Adrenal gland (tissue), 12 donors: ENCODE results near the gene CENATAC. TPM values are rescaled to one million over a fixed set of nuclear protein-coding genes. Genes with fewer than 3 reads are reported as not detected.

Source experiments
- DNase-seq, 7 donors: peaks; one replicate each; pipeline ENCODE4 v3.0.0-alpha.2; 2019 to 2020
- H3K27ac ChIP-seq, 5 donors: fragments of 200-600 bp; sonication (generic) in 4 of 5; 1 replicate in 3 of 5; 2 replicates in 2 of 5; pipeline versions ENCODE4 v1.5.1 to v1.8.0; 2016 to 2020; ENCODE audit warnings: mild to moderate bottlenecking in 1 of 5
- H3K27me3 ChIP-seq: fragments of 200-600 bp; 2 replicates; pipeline ENCODE4 v1.8.0; 2021
- H3K36me3 ChIP-seq, 2 donors: fragments of 200-600 bp; replicated peaks in 1 of 2; 1 replicate in 1 of 2; 2 replicates in 1 of 2; pipeline versions ENCODE4 v1.5.1 to v1.8.0; 2018 to 2022
- H3K4me1 ChIP-seq, 2 donors: fragments of 200-600 bp; replicated peaks in 1 of 2; 1 replicate in 1 of 2; 2 replicates in 1 of 2; pipeline versions ENCODE4 v1.5.1 to v1.8.0; 2018 to 2021
- H3K4me3 ChIP-seq, 4 donors: fragments of 200-600 bp; sonication (generic) in 3 of 4; one replicate each; pipeline ENCODE4 v1.5.1; 2016 to 2018
- H3K9me3 ChIP-seq, 3 donors: fragments of 200-600 bp; sonication (generic) in 1 of 3; replicated peaks in 1 of 3; 1 replicate in 2 of 3; 2 replicates in 1 of 3; pipeline versions ENCODE4 v1.5.1 to v1.8.0; 2016 to 2021
- CTCF ChIP-seq, 6 experiments: fragments of 450-650 bp in 4 of 6; fragments of 200-600 bp in 2 of 6; sonication (generic) in 1 of 6; IDR thresholded peaks; 1 replicate in 5 of 6; 2 replicates in 1 of 6; pipeline versions ENCODE4 v1.5.1 to v1.8.0; 2016 to 2021; ENCODE audit warnings: antibody characterized with exemption in 6 of 6, mild to moderate bottlenecking in 2 of 6, moderate library complexity in 1 of 6
- POLR2A ChIP-seq, 2 donors: fragments of 450-650 bp; IDR thresholded peaks; one replicate each; pipeline ENCODE4 v1.6.1; 2017; ENCODE audit warnings: antibody characterized with exemption in 2 of 2, mild to moderate bottlenecking in 2 of 2, moderate library complexity in 1 of 2
- WGBS, 4 donors: extraction: QIAGEN DNeasy Blood & Tissue Kit in 2 of 4; methylation state at CpG; one replicate each; pipeline versions ENCODE4 v1.1.5 to v1.1.7; 2013 to 2017; 5-methylcytosine and 5-hydroxymethylcytosine counted together
- intact Hi-C, 2 donors: fragments of 100-400 bp; cut with DNase I; formaldehyde crosslinking; loops; one replicate each; pipeline versions ENCODE4 v1.14.1 to v1.15.0; 2022 to 2023
- polyA plus RNA-seq, 3 donors: library from polyadenylated mRNA; stranded (reverse); fragments of 200-250 nt in 2 of 3; fragments of 350-450 nt in 1 of 3; fragmentation: Illumina TruSeq in 1 of 3; extraction: RNeasy Lipid Tissue Mini Kit (QIAGEN cat#74804) in 1 of 3; gene quantifications; one replicate each; pipeline ENCODE4 v1.2.3, GENCODE V29; 2013 to 2014
- total RNA-seq, 9 donors: library from RNA; depleted of rRNA in 4 of 9; stranded (reverse); fragments of >200 nt in 4 of 9; fragments of 120-200 nt in 1 of 9; fragmentation: NEBNext Ultra II Directional in 1 of 9; extraction: Animal tissue kit (Norgen Biotek cat#: 25700) in 1 of 9; gene quantifications; one replicate each; pipeline versions ENCODE4 v1.1.0 to v1.2.4, GENCODE V29; 2013 to 2023
- donor health status: healthy with polysubstance abuse.
- donor health status: Bipolar disorder and iron deficiency.
- donor health status: DM: yes; HTN: yes; CAD: no.
- donor health status: DM: no; HTN: no; CAD: no.
- donor health status: DM: no; HTN: no; CAD: no.
- donor health status: DM: yes; HTN: yes; CAD: no.

The CENATAC gene
- total and polyA plus RNA-seq, 12 donors = 15.4 to 157 (median 31.2) TPM

GRCh38 chr11:119019996-119020395, 22.1 kb downstream of the CENATAC start:
- peak overlapping the region in 1 of 5 donors; percentile 94 for H3K27ac ChIP-seq

GRCh38 chr11:119021631-119022030, 23.7 kb downstream of the CENATAC start:
- H3K4me1 ChIP-seq = peaks cover 21 to 28% of the 10 kb centered on the region in 2 donors

More at GRCh38 chr11:119019996-119020395, 22.1 kb downstream of the CENATAC start:
- Histone ChIP-seq H3K27me3 (no peaks in the 10 kb centered on the region), H3K36me3 (peaks cover 0 to 48% of the 10 kb centered on the region in 2 donors), H3K4me3 (peak overlapping the region in 1 of 4 donors; percentile 80), H3K9me3 (no peaks in the 10 kb centered on the region), H3K4me1 (peaks cover 25 to 39% of the 10 kb centered on the region in 2 donors)
- WGBS, 4 donors = 41 to 51% (median 46%) methylated on average over 2 of the region's 2 CpGs
- no peak for TF ChIP-seq CTCF (IDR thresholded peaks at IDR 0.05)
- no peak for TF ChIP-seq POLR2A (IDR thresholded peaks at IDR 0.05)
- intact Hi-C loops = loop anchor here in 1 of 2 donors (5.0 kb wide), 1 partner anchor 37 kb away; the partner anchor contains the start of gene HYOU1
- DNase-seq = no peak

DNA sequence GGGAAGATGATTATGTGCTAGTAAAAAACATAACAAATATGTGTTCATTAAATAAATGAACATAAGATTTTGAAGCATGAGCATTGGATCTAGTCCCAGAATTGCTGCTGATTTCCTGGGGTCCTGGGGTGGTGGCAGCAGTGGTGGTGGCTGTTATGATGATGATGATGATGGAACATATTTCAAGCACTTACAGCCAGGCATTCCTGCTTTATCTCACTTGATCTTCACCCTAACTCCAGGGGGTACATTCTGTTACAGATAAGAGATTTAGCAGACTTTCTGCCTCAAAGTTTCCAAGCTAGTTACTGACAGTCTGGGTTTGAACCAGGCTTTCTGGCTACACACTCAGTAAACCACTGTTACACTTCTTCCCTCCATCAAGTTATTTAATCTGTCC, 25.8 kb downstream of the CENATAC start:
- Histone ChIP-seq H3K9me3 (no peaks in the 10 kb centered on the region), H3K36me3 (peaks cover 0 to 45% of the 10 kb centered on the region in 2 donors), H3K4me3 (no peak overlapping the region), H3K27me3 (no peaks in the 10 kb centered on the region), H3K4me1 (peaks cover 12 to 25% of the 10 kb centered on the region in 2 donors), H3K27ac (peak overlapping the region in 1 of 5 donors; percentile 78)
- no peak for DNase-seq
- TF ChIP-seq POLR2A (IDR thresholded peaks at IDR 0.05) (no peak), CTCF (IDR thresholded peaks at IDR 0.05) (no peak)
- intact Hi-C loops = no loop called here

More at GRCh38 chr11:119021631-119022030, 23.7 kb downstream of the CENATAC start:
- 85 to 96% (median 92%) methylated on average over 5 of the region's 5 CpGs for WGBS, 4 donors
- intact Hi-C loops = no loop called here
- Histone ChIP-seq H3K36me3 (peaks cover 0 to 40% of the 10 kb centered on the region in 2 donors), H3K4me3 (no peak overlapping the region), H3K27ac (no peak overlapping the region), H3K9me3 (no peaks in the 10 kb centered on the region), H3K27me3 (no peaks in the 10 kb centered on the region)
- TF ChIP-seq CTCF (IDR thresholded peaks at IDR 0.05) = no peak
- no peak for DNase-seq

GRCh38 chr11:119024430-119025098, 26.6 kb downstream of the CENATAC start:
- WGBS, 4 donors = 40 to 56% (median 45%) methylated on average over 11 to 15 of the region's 15 CpGs
- DNase-seq = peak in 4 of 7 donors; percentile 44 to 60 (median 46)
- peaks cover 0 to 45% of the 10 kb centered on the region in 2 donors for H3K36me3 ChIP-seq
- H3K27ac ChIP-seq = peak overlapping the region in 3 of 5 donors; percentile 19 to 78 (median 62)
- no peaks in the 10 kb centered on the region for H3K27me3 ChIP-seq
- H3K4me1 ChIP-seq = peaks cover 8 to 33% of the 10 kb centered on the region in 2 donors
- no peak overlapping the region for H3K4me3 ChIP-seq
- intact Hi-C loops = no loop called here
- TF ChIP-seq POLR2A (IDR thresholded peaks at IDR 0.05) (no peak), CTCF (IDR thresholded peaks at IDR 0.05) (no peak)
- H3K9me3 ChIP-seq = no peaks in the 10 kb centered on the region
